Measurements from ENCODE around the gene TMEM235.

TMEM235 gene

DNA sequence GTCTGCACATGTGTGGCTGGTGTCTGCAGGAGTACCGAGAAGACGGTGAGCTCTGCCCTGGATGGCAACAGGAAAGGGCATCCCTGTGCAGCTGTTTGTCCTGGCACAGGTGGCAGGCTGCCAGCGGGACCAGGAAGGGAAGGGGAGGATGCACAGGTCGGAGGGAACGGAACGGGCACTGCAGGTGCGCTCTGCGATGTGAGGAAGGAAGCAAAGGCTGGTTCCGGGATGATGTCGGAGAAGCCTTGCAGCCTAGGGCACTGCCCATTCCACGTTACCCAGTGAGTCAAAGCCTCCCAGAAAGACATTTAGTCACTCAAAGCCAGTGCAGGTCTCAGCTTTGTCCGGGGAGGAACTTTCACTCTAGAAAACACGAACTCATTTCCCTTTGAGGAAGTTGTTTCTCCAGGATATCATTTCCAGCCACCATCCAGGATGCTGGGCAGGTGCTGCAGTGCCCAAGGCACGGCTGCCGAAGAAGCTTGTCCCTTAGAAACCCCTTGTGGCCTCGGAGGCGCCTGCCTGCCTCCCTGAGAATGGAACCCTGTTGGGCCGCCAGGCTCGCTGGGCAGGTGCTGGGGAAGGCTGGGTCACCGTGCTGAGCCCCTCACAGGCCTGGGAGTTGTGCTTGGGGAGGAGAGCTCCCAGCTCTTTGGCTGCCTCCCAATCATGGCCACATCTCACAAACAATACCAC is 4.5 kb upstream of the TMEM235 start:
- H3K27ac ChIP-seq, result no peak overlapping the region

DNA sequence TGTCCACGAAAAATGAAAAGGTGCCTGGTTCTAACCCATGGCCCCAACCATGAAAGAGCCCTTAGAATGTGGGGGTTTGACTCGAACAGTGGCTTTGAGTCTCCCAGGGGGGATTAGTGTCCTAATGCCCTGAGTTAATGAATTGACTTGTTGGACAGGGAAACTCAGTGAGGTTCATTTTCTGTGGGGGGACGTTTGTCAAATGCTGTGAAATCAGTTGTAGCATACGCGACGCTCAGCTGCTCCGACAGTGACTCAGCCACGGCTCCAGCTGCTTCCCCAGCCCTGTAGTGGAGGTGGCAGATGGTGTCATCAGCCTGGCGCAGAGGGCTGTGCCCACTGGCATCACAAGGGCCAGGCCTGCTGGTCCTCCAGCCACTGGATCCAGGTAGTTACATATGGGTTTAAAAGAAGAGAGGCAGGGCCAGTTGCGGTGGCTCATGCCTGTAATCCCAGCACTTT is 3.9 kb upstream of the TMEM235 start:
- H3K27ac ChIP-seq, result no peak overlapping the region
- TF ChIP-seq, protein P1, sequence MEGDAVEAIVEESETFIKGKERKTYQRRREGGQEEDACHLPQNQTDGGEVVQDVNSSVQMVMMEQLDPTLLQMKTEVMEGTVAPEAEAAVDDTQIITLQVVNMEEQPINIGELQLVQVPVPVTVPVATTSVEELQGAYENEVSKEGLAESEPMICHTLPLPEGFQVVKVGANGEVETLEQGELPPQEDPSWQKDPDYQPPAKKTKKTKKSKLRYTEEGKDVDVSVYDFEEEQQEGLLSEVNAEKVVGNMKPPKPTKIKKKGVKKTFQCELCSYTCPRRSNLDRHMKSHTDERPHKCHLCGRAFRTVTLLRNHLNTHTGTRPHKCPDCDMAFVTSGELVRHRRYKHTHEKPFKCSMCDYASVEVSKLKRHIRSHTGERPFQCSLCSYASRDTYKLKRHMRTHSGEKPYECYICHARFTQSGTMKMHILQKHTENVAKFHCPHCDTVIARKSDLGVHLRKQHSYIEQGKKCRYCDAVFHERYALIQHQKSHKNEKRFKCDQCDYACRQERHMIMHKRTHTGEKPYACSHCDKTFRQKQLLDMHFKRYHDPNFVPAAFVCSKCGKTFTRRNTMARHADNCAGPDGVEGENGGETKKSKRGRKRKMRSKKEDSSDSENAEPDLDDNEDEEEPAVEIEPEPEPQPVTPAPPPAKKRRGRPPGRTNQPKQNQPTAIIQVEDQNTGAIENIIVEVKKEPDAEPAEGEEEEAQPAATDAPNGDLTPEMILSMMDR (IDR thresholded peaks at IDR 0.05), result no peak
- TF ChIP-seq ZFX (IDR thresholded peaks at IDR 0.05; ENCODE audit: borderline replicate concordance), result no peak

More for the DNA sequence above, 4.5 kb upstream of the TMEM235 start:
- TF ChIP-seq, protein P1 (IDR thresholded peaks at IDR 0.05), result no peak
- no peak for TF ChIP-seq ZFX (IDR thresholded peaks at IDR 0.05; ENCODE audit: borderline replicate concordance)

DNA sequence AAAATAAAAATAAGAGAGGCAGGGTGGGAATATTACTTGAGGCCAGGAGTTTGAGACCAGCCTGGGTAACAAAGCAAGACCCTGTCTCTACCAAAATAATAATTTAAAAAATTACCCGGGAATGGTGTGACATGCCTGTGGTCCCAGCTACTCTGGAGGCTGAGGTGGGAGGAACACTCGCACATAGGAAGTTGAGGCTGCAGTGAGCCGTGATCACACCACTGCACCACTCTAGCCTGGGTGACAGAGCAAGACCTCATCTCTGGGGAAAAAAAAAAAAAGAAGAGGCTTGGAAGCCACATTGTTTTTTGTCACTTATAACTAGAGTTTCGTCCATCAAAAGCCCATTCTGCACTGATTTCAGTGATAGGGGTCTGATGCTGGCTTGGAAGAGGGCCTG is 3.3 kb upstream of the TMEM235 start:
- no peak for TF ChIP-seq ZFX (IDR thresholded peaks at IDR 0.05; ENCODE audit: borderline replicate concordance)
- TF ChIP-seq, protein P1 (IDR thresholded peaks at IDR 0.05), result no peak
- H3K27ac ChIP-seq, result no peak overlapping the region

DNA sequence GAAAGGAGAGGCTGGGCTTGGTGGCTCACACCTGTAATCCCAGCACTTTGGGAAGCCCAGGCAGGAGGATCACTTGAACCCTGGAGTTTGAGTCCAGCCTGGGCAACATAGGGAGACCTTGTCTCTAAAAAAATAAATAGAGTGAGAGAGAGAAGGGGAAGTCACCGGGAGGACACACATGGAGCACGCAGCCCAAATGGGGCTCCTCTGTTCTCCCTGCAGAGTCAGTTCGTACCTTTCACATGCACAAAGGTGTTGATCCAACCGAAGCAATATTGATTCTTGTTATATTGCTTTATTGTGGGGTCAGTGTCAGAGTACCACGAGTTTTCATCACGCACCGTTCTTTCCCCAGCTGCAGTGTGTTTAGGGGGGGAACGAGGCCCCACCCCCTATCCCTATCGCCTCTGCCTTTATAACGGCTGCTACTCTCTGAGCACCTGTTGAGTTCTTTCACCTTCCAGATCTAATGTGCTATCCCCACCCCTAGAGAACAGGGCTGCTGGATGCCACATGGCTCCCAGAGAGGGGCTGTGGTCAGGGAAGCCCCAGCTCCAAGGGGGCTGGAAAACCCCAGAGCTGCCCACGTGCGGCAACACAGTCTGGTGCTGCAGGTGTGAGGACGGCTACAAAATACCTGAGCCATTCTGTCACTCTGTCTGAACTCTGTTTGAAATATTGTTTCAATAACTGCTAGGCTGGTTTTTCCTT is 1.0 kb upstream of the TMEM235 start:
- no peak for TF ChIP-seq ZFX (IDR thresholded peaks at IDR 0.05; ENCODE audit: borderline replicate concordance)
- TF ChIP-seq, protein P1 (IDR thresholded peaks at IDR 0.05), result no peak
- H3K27ac ChIP-seq, result no peak overlapping the region

DNA sequence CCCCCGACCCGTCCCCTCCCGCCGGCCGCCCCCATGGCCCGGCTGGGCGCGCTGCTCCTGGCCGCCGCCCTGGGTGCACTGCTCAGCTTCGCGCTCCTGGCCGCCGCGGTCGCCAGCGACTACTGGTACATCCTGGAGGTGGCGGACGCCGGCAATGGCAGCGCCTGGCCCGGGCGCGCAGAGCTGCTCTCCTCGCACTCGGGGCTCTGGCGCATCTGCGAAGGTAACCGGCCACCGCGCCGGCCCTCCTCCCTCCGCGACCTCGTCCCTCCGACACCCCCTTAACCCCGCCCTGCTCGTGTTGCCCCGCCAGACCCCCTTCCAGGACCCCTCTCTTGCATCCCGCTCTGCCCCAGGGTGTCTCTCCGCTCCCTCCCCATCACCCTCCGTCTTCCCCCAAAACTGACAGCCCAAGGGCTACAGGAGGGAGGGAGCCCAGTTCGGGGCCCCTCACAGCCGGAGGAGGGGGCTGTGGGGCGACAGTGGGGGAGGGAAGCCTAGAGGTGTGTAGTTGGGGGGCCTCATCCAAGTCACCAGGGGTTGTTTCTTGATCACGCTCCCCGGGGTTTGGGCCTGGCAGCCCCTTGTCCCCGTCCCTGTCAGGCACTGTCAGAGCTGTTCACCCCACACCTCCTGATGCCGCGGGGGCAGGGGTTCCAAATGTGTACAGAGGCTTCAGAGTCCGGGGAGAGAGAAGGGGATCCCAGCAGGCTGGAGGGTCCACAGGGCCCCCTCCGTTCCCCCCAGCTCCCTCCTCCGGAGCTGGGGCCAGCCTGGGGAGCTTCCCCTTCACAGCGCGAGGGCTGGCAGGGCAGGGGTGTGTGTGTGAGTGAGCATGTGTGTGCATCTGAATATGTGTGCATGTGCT is 794 bp downstream of the TMEM235 start:
- H3K27ac ChIP-seq, result no peak overlapping the region
- TF ChIP-seq ZFX (IDR thresholded peaks at IDR 0.05; ENCODE audit: borderline replicate concordance), result no peak
- TF ChIP-seq, protein P1 (IDR thresholded peaks at IDR 0.05), result no peak

DNA sequence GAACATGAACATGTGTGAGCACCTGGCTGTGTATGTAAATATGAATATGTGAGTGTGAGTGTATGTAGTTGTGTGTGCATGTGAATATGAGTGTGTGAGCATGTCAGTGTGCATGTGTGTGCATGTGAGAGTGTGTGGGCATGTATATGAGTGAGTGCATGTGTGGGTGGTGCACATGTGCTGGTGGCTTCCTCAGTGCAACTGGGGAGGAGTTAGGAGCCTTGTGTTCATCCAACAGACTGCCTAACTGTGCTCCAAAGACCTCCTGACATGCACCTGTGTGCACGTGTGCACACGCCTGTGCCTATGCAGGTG is 1.4 kb downstream of the TMEM235 start:
- no peak for TF ChIP-seq ZFX (IDR thresholded peaks at IDR 0.05; ENCODE audit: borderline replicate concordance)
- TF ChIP-seq, protein P1 (IDR thresholded peaks at IDR 0.05), result no peak
- H3K27ac ChIP-seq, result no peak overlapping the region
